DND-41 (cell line): Measurements from ENCODE around the gene SLC9B1.
A peak's percentile ranks its signal among the peaks of the same experiment; 100 is the strongest.

ENCODE experiments used
- ATAC-seq: fragments of 200-7000 bp; cut with Tn5 transposase; 3 replicates; pipeline ENCODE4 v1.9.1; 2021; ENCODE audit warnings: low read depth; ENCODE audit not compliant: insufficient read depth
- DNase-seq: peaks from one replicate; pipeline ENCODE4 v3.0.0-alpha.2; 2020
- H2AFZ ChIP-seq: 2 replicates; pipeline ENCODE4 v1.6.0; 2012; ENCODE audit warnings: low read depth, low read length
- H3K27ac ChIP-seq: 2 replicates; pipeline ENCODE4 v1.5.1; 2012; ENCODE audit warnings: low read length, inconsistent platforms
- H3K27me3 ChIP-seq: fragments of 200-600 bp; sonication (generic); 2 replicates; pipeline ENCODE4 v1.6.0; 2012; ENCODE audit warnings: low read length, mild to moderate bottlenecking, inconsistent platforms; ENCODE audit not compliant: insufficient read depth, poor library complexity
- H3K36me3 ChIP-seq: 2 replicates; pipeline ENCODE4 v1.5.1; 2012; ENCODE audit warnings: low read length, inconsistent platforms; ENCODE audit not compliant: insufficient read depth
- H3K4me1 ChIP-seq: 2 replicates; pipeline ENCODE4 v1.5.1; 2012; ENCODE audit warnings: mild to moderate bottlenecking, low read length; ENCODE audit not compliant: insufficient read depth
- H3K4me2 ChIP-seq: 2 replicates; pipeline ENCODE4 v1.6.0; 2012; ENCODE audit warnings: mild to moderate bottlenecking, moderate library complexity, low read length, inconsistent platforms; ENCODE audit not compliant: insufficient read depth
- H3K4me3 ChIP-seq, 2 experiments: fragments of 200-600 bp in 1 of 2; shearing (Covaris generic) in 1 of 2; 2 replicates each; pipeline ENCODE4 v1.5.1; 2012 to 2016; ENCODE audit warnings: inconsistent platforms in 2 of 2, low read length in 2 of 2, mild to moderate bottlenecking in 2 of 2, low read depth in 1 of 2, moderate library complexity in 1 of 2
- H3K79me2 ChIP-seq: 2 replicates; pipeline ENCODE4 v1.6.0; 2012; ENCODE audit warnings: low read length, inconsistent platforms; ENCODE audit not compliant: insufficient read depth
- H3K9ac ChIP-seq: 2 replicates; pipeline ENCODE4 v1.6.0; 2012; ENCODE audit warnings: low read depth, mild to moderate bottlenecking, inconsistent platforms, low read length, moderate library complexity
- H3K9me3 ChIP-seq: 2 replicates; pipeline ENCODE4 v1.5.1; 2012; ENCODE audit warnings: low read length, moderate library complexity, mild to moderate bottlenecking, inconsistent platforms; ENCODE audit not compliant: insufficient read depth, severe bottlenecking
- H4K20me1 ChIP-seq: 2 replicates; pipeline ENCODE4 v1.6.0; 2012; ENCODE audit warnings: low read length; ENCODE audit not compliant: insufficient read depth
- CTCF ChIP-seq: IDR thresholded peaks from 2 replicates; pipeline ENCODE4 v1.5.1; 2012; ENCODE audit warnings: borderline replicate concordance, low read length, moderate library complexity, mild to moderate bottlenecking; ENCODE audit not compliant: poor library complexity, severe bottlenecking; ENCODE audit errors: extremely low read depth
- EZH2 ChIP-seq: IDR thresholded peaks from 3 replicates; pipeline ENCODE4 v1.6.1; 2012; ENCODE audit warnings: borderline replicate concordance, low read depth, mild to moderate bottlenecking, moderate library complexity, low read length, inconsistent platforms; ENCODE audit not compliant: severe bottlenecking

The SLC9B1 gene

GRCh38 chr4:103018391-103019307, 856 bp downstream of the SLC9B1 start:
- H3K9ac ChIP-seq, result peak overlapping the region; percentile 71
- H3K27ac ChIP-seq, result peak overlapping the region; percentile 85
- no peaks in the 10 kb centered on the region for H3K27me3 ChIP-seq
- H2AFZ ChIP-seq, result peak overlapping the region; percentile 92
- peak overlapping the region; percentile 41 to 65 for H3K4me3 ChIP-seq
- no peaks in the 10 kb centered on the region for H3K9me3 ChIP-seq
- peaks cover 26% of the 10 kb centered on the region for H3K4me1 ChIP-seq
- peak overlapping the region; percentile 86 for H3K4me2 ChIP-seq
- no peak for TF ChIP-seq EZH2
- no peak for TF ChIP-seq CTCF
- ATAC-seq, result no peak
- no peak for DNase-seq
- H3K79me2 ChIP-seq, result no peaks in the 10 kb centered on the region
- H3K36me3 ChIP-seq, result peaks cover 5% of the 10 kb centered on the region; the same call in 1 of the 2 replicates
- H4K20me1 ChIP-seq, result no peaks in the 10 kb centered on the region

DNA sequence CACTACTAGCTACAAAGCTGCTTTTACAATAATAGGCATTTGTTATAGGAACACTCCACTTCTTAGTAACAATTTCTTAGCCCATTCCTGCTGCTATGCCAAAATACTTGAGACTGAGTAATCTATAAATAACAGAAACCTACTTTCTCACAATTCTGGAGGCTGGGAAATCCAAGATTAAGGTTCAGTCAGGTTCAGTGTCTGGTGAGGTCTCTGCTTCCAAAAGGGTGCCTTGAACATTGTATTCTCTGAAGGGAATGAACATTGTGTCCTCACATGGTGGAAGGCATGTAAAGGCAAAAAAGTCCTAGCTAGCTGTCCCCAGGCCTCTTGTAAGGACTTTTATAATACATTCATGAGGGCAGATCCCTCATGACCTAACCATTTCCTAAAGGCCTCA, 7.0 kb downstream of the SLC9B1 start:
- H3K9me3 ChIP-seq, result no peaks in the 10 kb centered on the region
- no peak overlapping the region for H2AFZ ChIP-seq
- H3K79me2 ChIP-seq, result no peaks in the 10 kb centered on the region
- no peak for ATAC-seq
- H3K4me3 ChIP-seq, result no peak overlapping the region
- H3K9ac ChIP-seq, result no peak overlapping the region
- no peaks in the 10 kb centered on the region for H3K27me3 ChIP-seq
- H3K4me1 ChIP-seq, result no peaks in the 10 kb centered on the region
- no peak for DNase-seq
- no peak overlapping the region for H3K27ac ChIP-seq
- TF ChIP-seq CTCF, result no peak
- no peak for TF ChIP-seq EZH2
- H4K20me1 ChIP-seq, result no peaks in the 10 kb centered on the region
- no peaks in the 10 kb centered on the region for H3K36me3 ChIP-seq
- no peak overlapping the region for H3K4me2 ChIP-seq

- ATAC-seq, result no peak
- Histone ChIP-seq H3K27me3 (no peaks in the 10 kb centered on the region), H3K4me2 (no peak overlapping the region), H3K36me3 (no peaks in the 10 kb centered on the region), H3K4me1 (no peaks in the 10 kb centered on the region), H3K9me3 (no peaks in the 10 kb centered on the region), H3K27ac (no peak overlapping the region), H3K9ac (no peak overlapping the region), H3K79me2 (no peaks in the 10 kb centered on the region), H4K20me1 (no peaks in the 10 kb centered on the region), H2AFZ (no peak overlapping the region), H3K4me3 (no peak overlapping the region)
- DNase-seq, result no peak
- TF ChIP-seq CTCF (no peak), EZH2 (no peak)
These were observed 7.4 kb downstream of the SLC9B1 start for GRCh38 chr4:103012060-103012459.
